Fibroblast of mammary gland (primary cell): ENCODE data around the gene GPR173.

Experiments
- DNase-seq: peaks from one replicate; pipeline ENCODE4 v3.0.0-alpha.2; 2010; ENCODE audit warnings: low read depth
- H3K4me3 ChIP-seq: 2 replicates; pipeline ENCODE4 v1.5.1; 2011; ENCODE audit warnings: low read depth, mild to moderate bottlenecking, low read length, moderate library complexity; ENCODE audit not compliant: control insufficient read depth
- CTCF ChIP-seq: conservative IDR thresholded peaks from 2 replicates; pipeline ENCODE4 v1.5.1; 2011; ENCODE audit warnings: low read depth, low read length, inconsistent platforms; ENCODE audit not compliant: control insufficient read depth, insufficient read depth

The GPR173 gene

GRCh38 chrX:53075011-53075410 is 26.4 kb downstream of the GPR173 start:
- no peak for DNase-seq
- no peak for TF ChIP-seq CTCF
- no peak overlapping the region for H3K4me3 ChIP-seq

- H3K4me3 ChIP-seq: no peak overlapping the region
- no peak for DNase-seq
- TF ChIP-seq CTCF: no peak
These were observed 28.1 kb downstream of the GPR173 start for GRCh38 chrX:53076671-53077070.

GRCh38 chrX:53077207-53078197 is 28.9 kb downstream of the GPR173 start:
- no peak for DNase-seq
- no peak for TF ChIP-seq CTCF
- H3K4me3 ChIP-seq: no peak overlapping the region

- no peak overlapping the region for H3K4me3 ChIP-seq
- TF ChIP-seq CTCF: no peak
- DNase-seq: no peak
These were observed 30.4 kb downstream of the GPR173 start for GRCh38 chrX:53078943-53079342.

GRCh38 chrX:53080628-53081580 is 32.3 kb downstream of the GPR173 start:
- TF ChIP-seq CTCF: no peak
- peak; percentile 34 for DNase-seq
- H3K4me3 ChIP-seq: peak overlapping the region; percentile 43

GRCh38 chrX:53081925-53082772 is 33.6 kb downstream of the GPR173 start, which contains the start of gene TSPYL2:
TSS of gene TSPYL2 (plus strand) at chrX:53082367. CDS start at chrX:53082499, 132 bp downstream.
- no peak for TF ChIP-seq CTCF
- peak; percentile 94 for DNase-seq
- peak within 1 kb of the TSS; percentile 61 for H3K4me3 ChIP-seq
